ENCODE results near the gene TMEM271.

DNA sequence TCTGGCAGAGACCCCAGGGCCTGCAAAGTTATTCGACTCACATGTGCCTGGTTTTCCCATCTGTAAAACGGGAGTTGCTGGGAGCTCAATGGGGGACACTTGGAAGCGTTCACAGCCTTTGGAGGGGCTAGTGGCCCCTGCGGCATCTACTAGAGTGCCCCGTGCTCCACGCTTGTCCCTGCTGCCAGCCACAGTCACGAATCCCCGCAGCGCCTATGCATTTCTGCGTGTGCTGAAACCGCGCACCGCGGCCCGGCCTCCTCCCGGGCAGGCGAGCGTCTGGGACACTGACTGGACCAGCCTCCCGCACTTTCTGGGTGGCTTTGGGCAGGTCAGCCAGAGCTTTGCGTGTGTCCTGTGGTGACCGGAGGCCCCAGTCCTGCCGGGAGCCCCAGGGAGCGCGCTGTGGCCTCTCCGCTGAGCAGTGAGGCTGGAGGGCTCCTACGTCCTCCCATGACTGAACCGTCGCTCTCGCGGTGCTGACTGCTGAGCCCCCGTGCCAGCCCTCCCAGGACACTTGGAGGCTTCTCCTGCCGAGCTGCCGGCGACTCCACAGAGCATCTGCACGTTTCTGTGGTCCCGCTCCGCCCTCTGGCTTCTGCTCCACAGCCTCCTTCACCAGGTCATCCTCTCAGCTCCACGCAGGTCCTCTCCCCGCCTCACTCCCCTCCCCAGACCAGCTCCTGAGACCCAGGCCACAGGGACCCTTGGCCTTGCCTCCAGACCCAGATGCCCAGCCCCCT is 40.7 kb downstream of the TMEM271 start:
- no peak for TF ChIP-seq POLR2A (IDR thresholded peaks at IDR 0.05; ENCODE audit: low read depth, low read length)
- TF ChIP-seq TAF1 (IDR thresholded peaks at IDR 0.05; ENCODE audit: borderline replicate concordance, low read depth, low read length), result no peak
